HG02981 (cell line): ENCODE results near the gene AFDN.

Experiments used
- ATAC-seq: cut with Tn5 transposase; IDR thresholded peaks from one replicate; pipeline ENCODE4 v1.9.1; 2021; ENCODE audit warnings: mild to moderate bottlenecking, moderate library complexity; ENCODE audit not compliant: unreplicated experiment

AFDN gene

GRCh38 chr6:168016176-168016620 is 189.5 kb downstream of the AFDN start:
- ATAC-seq: no peak

GRCh38 chr6:168016721-168017525 is 190.2 kb downstream of the AFDN start:
- ATAC-seq: no peak

GRCh38 chr6:168017629-168018028 is 190.9 kb downstream of the AFDN start:
- ATAC-seq: no peak

- no peak for ATAC-seq
These were observed 192.0 kb downstream of the AFDN start for GRCh38 chr6:168018664-168019063.

GRCh38 chr6:168020242-168020641 is 193.5 kb downstream of the AFDN start:
- ATAC-seq: no peak

- ATAC-seq: no peak
These were observed 194.9 kb downstream of the AFDN start for GRCh38 chr6:168021581-168021980.
